ENCODE data around the gene ZNF679.
"Not testable (repeated sequence)": the region's sequence is repeated elsewhere in the genome, so short reads cannot be mapped to it uniquely, and the experiment has no call there.

Gene ZNF679

GRCh38 chr7:64294701-64295420, 66.6 kb downstream of the ZNF679 start:
- no peak overlapping the region for H3K27ac ChIP-seq
- TF ChIP-seq ZFX (IDR thresholded peaks at IDR 0.05) (no peak), CTCF (conservative IDR thresholded peaks at IDR 0.05) (no peak)

GRCh38 chr7:64297418-64297817, 69.1 kb downstream of the ZNF679 start:
- H3K27ac ChIP-seq: not testable (repeated sequence)

- no peak overlapping the region for H3K27ac ChIP-seq
- TF ChIP-seq ZFX (IDR thresholded peaks at IDR 0.05) (no peak), CTCF (conservative IDR thresholded peaks at IDR 0.05) (no peak)
Measured at GRCh38 chr7:64300641-64301405, 72.5 kb downstream of the ZNF679 start.

- TF ChIP-seq CTCF (conservative IDR thresholded peaks at IDR 0.05) (no peak), ZFX (IDR thresholded peaks at IDR 0.05) (peak; percentile 44; the same call in 1 of the 2 replicates)
- peak overlapping the region; percentile 67 for H3K27ac ChIP-seq
Measured at GRCh38 chr7:64307254-64308015, 79.2 kb downstream of the ZNF679 start.

- H3K27ac ChIP-seq: peak overlapping the region; percentile 67
- TF ChIP-seq ZFX (IDR thresholded peaks at IDR 0.05) (no peak), CTCF (conservative IDR thresholded peaks at IDR 0.05) (no peak)
Measured at GRCh38 chr7:64308016-64308270, 79.7 kb downstream of the ZNF679 start.

- TF ChIP-seq CTCF (conservative IDR thresholded peaks at IDR 0.05) (no peak), ZFX (IDR thresholded peaks at IDR 0.05) (no peak)
- H3K27ac ChIP-seq: no peak overlapping the region
Measured at GRCh38 chr7:64310426-64310825, 82.2 kb downstream of the ZNF679 start.

GRCh38 chr7:64312826-64313225, 84.6 kb downstream of the ZNF679 start:
- no peak for TF ChIP-seq ZFX (IDR thresholded peaks at IDR 0.05)
- no peak for TF ChIP-seq CTCF (conservative IDR thresholded peaks at IDR 0.05)
- H3K27ac ChIP-seq: peak overlapping the region; percentile 79
